ENCODE results near the gene CACNA1S. TPM values are rescaled to one million over a fixed set of nuclear protein-coding genes. Genes with fewer than 3 reads are reported as not detected.

Gene CACNA1S
- total RNA-seq, 1 donor from 2014 or later = 0.11 TPM

DNA sequence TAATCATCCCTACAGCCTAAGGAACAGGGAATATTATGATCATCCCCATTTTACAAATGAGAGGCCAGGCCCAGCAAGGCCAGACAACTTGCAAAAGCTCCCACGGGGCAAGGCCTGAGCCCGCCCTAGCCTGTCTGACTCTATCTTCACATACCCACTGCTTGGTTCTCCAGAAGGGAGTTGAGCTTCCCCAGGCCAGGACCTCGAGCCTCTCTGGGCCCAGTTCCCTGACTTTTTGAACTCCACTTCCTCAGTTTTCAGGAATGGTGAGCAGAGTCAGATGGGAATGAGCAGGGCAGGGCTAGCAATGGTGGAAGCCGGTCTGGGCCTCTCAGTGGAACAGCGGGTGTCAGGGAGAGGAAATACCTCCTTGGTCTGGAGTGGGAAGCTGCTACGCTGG is 39.3 kb downstream of the CACNA1S start:
- Histone ChIP-seq H2AFZ (replicated peaks) (no peak overlapping the region), H3K27ac (no peak overlapping the region), H3K4me1 (peaks cover 8% of the 10 kb centered on the region), H3K4me2 (no peak overlapping the region), H3K9ac (no peak overlapping the region), H3K4me3 (no peak overlapping the region), H3K27me3 (no peaks in the 10 kb centered on the region), H3F3A (ENCODE audit: low read depth) (no peaks in the 10 kb centered on the region), H4K20me1 (ENCODE audit: low read depth) (no peaks in the 10 kb centered on the region), H3K79me2 (ENCODE audit: low read depth) (no peaks in the 10 kb centered on the region), H3K9me3 (ENCODE audit: low read depth) (no peaks in the 10 kb centered on the region), H3K36me3 (no peaks in the 10 kb centered on the region)
- Mint-ChIP-seq H3K9me3 (no peaks in the 10 kb centered on the region), H3K27ac (peak overlapping the region; percentile 58), H3K27me3 (ENCODE audit: insufficient read depth, low read depth) (peaks cover 20% of the 10 kb centered on the region), H3K36me3 (no peaks in the 10 kb centered on the region), H3K4me3 (peak overlapping the region; percentile 15), H3K4me1 (peaks cover 39% of the 10 kb centered on the region)
- TF ChIP-seq EZH2phosphoT487 (IDR thresholded peaks at IDR 0.05) = no peak
- no peak for TF ChIP-seq EZH2 (IDR thresholded peaks at IDR 0.05)
- TF ChIP-seq, protein P1, sequence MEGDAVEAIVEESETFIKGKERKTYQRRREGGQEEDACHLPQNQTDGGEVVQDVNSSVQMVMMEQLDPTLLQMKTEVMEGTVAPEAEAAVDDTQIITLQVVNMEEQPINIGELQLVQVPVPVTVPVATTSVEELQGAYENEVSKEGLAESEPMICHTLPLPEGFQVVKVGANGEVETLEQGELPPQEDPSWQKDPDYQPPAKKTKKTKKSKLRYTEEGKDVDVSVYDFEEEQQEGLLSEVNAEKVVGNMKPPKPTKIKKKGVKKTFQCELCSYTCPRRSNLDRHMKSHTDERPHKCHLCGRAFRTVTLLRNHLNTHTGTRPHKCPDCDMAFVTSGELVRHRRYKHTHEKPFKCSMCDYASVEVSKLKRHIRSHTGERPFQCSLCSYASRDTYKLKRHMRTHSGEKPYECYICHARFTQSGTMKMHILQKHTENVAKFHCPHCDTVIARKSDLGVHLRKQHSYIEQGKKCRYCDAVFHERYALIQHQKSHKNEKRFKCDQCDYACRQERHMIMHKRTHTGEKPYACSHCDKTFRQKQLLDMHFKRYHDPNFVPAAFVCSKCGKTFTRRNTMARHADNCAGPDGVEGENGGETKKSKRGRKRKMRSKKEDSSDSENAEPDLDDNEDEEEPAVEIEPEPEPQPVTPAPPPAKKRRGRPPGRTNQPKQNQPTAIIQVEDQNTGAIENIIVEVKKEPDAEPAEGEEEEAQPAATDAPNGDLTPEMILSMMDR (IDR thresholded peaks at IDR 0.05) = no peak
- DNase-seq (ENCODE audit: low spot score) = no peak

GRCh38 chr1:201072149-201072548 is 40.1 kb downstream of the CACNA1S start:
- no peak for DNase-seq (ENCODE audit: low spot score)
- Mint-ChIP-seq H3K4me3 (no peak overlapping the region), H3K9me3 (no peaks in the 10 kb centered on the region), H3K27ac (peak overlapping the region; percentile 58), H3K4me1 (peaks cover 35% of the 10 kb centered on the region), H3K36me3 (no peaks in the 10 kb centered on the region), H3K27me3 (ENCODE audit: insufficient read depth, low read depth) (peaks cover 20% of the 10 kb centered on the region)
- H3K79me2 ChIP-seq (ENCODE audit: low read depth) = no peaks in the 10 kb centered on the region
- no peak overlapping the region for H3K4me2 ChIP-seq
- no peak overlapping the region for H2AFZ ChIP-seq (replicated peaks)
- H4K20me1 ChIP-seq (ENCODE audit: low read depth) = no peaks in the 10 kb centered on the region
- no peak overlapping the region for H3K9ac ChIP-seq
- peaks cover 8% of the 10 kb centered on the region for H3K4me1 ChIP-seq
- H3K9me3 ChIP-seq (ENCODE audit: low read depth) = no peaks in the 10 kb centered on the region
- H3K27me3 ChIP-seq = no peaks in the 10 kb centered on the region
- no peaks in the 10 kb centered on the region for H3F3A ChIP-seq (ENCODE audit: low read depth)
- H3K36me3 ChIP-seq = no peaks in the 10 kb centered on the region
- no peak overlapping the region for H3K27ac ChIP-seq
- H3K4me3 ChIP-seq = no peak overlapping the region
- TF ChIP-seq EZH2 (IDR thresholded peaks at IDR 0.05) (no peak), EZH2phosphoT487 (IDR thresholded peaks at IDR 0.05) (no peak)
- TF ChIP-seq, protein P1 (IDR thresholded peaks at IDR 0.05) = no peak

DNA sequence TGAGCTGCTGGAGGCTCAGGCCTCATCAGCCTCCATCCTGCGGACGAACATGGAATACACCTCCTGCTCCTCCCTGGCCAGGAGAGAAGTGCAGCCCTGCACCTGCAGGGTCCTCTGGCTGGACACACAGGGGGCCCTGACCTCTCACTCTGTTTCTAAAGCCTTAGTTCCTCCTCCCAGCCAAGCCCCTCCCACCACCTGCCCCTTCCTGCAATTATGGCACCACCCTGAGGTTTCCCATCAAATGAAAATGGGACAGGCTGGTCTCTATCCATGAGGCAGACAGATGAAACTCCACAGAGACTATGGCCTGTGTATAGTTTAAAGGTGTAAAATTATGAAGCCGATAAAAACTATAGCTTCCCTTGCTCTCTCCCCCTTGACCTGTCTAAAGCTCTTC is 42.6 kb downstream of the CACNA1S start:
- peak overlapping the region; percentile 24 for H3K4me2 ChIP-seq
- no peaks in the 10 kb centered on the region for H3K9me3 ChIP-seq (ENCODE audit: low read depth)
- H3K27me3 ChIP-seq = no peaks in the 10 kb centered on the region
- DNase-seq (ENCODE audit: low spot score) = peak; percentile 38
- TF ChIP-seq EZH2phosphoT487 (IDR thresholded peaks at IDR 0.05) (no peak), EZH2 (IDR thresholded peaks at IDR 0.05) (no peak)
- TF ChIP-seq, protein P1 (IDR thresholded peaks at IDR 0.05) = no peak
- H3K27me3 Mint-ChIP-seq (ENCODE audit: insufficient read depth, low read depth) = peaks cover 20% of the 10 kb centered on the region
- H3K9me3 Mint-ChIP-seq = no peaks in the 10 kb centered on the region
- no peaks in the 10 kb centered on the region for H4K20me1 ChIP-seq (ENCODE audit: low read depth)
- H3K4me3 ChIP-seq = no peak overlapping the region
- peaks cover 8% of the 10 kb centered on the region for H3K4me1 ChIP-seq
- H3F3A ChIP-seq (ENCODE audit: low read depth) = no peaks in the 10 kb centered on the region
- no peak overlapping the region for H3K4me3 Mint-ChIP-seq
- no peak overlapping the region for H3K9ac ChIP-seq
- H3K79me2 ChIP-seq (ENCODE audit: low read depth) = no peaks in the 10 kb centered on the region
- H3K36me3 Mint-ChIP-seq = no peaks in the 10 kb centered on the region
- H3K27ac ChIP-seq = no peak overlapping the region
- peak overlapping the region; percentile 9 for H3K27ac Mint-ChIP-seq
- H3K36me3 ChIP-seq = no peaks in the 10 kb centered on the region
- peaks cover 29% of the 10 kb centered on the region for H3K4me1 Mint-ChIP-seq
- H2AFZ ChIP-seq (replicated peaks) = no peak overlapping the region

Data from neural progenitor cell (in vitro differentiated cells).